OCI-M2 (cell line): Measurements from ENCODE around the gene CSF2.
"Not testable (repeated sequence)": the region's sequence is repeated elsewhere in the genome, so short reads cannot be mapped to it uniquely, and the experiment has no call there.

Source experiments
- DNase-seq: peaks from one replicate; lab custom pipeline; 2025; ENCODE audit not compliant: unreplicated experiment; lab: John Stamatoyannopoulos, UW

CSF2 gene

DNA sequence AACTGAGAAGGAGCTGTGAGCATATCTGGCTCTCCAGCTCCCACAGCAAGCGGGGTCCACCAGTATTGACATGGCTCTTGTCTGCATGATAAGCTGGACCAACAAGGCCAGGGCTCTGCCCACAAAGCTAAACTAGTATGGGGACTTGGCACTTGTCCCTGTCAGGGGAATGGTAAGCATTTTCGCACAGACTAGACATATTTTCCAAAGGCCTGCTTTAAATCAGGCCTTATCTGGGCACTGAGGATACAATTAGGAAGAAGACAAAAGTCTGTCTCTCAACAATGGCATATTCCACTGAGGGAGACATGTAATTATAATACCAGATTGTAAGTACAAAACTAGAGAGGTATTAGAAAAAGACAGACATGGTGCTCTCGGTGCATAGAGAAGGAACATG, 32.1 kb downstream of the CSF2 start:
- DNase-seq: no peak

DNA sequence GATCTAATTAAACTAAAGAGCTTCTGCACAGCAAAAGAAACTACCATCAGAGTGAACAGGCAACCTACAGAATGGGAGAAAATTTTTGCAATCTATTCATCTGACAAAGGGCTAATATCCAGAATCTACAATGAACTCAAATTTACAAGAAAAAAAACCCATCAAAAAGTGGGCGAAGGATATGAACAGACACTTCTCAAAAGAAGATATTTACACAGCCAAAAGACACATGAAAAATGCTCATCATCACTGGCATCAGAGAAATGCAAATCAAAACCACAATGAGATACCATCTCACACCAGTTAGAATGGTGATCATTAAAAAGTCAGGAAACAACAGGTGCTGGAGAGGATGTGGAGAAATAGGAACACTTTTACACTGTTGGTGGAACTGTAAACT, 34.9 kb downstream of the CSF2 start:
- not testable (repeated sequence) for DNase-seq

GRCh38 chr5:132108957-132109356, 35.4 kb downstream of the CSF2 start:
- not testable (repeated sequence) for DNase-seq

GRCh38 chr5:132109494-132110053, 36.0 kb downstream of the CSF2 start:
- no peak for DNase-seq

DNA sequence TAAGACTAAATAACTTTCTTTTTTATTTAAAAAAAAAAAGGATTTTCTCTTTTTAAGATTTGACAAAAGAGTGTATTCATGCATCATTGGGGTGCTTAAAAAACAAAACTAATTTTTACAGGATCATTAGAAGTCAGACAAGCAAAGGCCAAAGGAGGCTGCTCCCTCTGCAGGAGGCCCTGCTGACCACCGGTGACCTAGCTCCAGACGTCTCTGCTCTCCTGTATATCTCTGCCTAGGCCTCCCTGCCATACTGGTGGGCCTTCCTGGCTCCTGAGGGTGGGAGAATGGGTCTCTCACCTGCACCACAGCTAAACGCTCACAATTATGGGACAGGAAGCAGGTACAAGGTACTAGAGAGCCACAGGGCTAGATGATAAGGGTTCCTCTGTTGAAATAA, 36.6 kb downstream of the CSF2 start:
- DNase-seq: no peak

DNA sequence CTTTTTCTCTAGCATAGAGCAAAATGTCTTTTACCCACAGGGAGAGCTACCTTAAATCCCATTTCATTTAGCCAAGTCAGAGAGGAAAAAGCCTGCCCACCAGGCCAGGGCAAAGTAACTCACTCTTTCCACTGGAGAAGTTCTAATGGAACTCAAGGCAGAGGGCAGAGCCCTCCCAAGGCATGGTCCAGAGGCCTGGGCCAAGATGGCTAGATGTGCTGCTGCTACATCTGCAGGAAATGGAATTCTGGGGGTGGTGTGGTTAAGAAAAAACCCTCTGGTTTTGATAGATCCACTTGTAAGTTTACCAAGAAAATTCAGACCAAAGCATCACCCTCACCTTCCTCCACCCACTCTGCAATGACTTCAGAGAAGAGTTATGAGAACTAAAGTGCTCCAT, 37.3 kb downstream of the CSF2 start:
- no peak for DNase-seq

DNA sequence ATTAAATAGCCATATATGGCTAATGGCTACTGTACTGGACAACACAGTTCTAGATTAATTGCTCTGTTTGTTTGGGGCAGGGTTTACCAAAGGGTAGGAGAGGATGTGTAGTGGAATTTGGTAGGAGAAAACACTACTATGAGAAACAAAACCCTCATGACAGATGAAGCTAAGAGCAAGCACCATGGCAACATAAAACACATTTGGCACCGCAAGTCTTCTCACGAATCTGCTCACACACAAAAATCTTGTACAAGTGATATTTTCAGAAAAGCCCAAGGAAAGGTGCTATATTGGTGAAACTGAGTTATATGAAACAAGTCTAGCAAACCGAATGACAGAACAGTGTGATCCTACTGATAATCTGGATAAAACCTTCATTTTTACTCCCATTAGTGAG, 38.5 kb downstream of the CSF2 start:
- no peak for DNase-seq

DNA sequence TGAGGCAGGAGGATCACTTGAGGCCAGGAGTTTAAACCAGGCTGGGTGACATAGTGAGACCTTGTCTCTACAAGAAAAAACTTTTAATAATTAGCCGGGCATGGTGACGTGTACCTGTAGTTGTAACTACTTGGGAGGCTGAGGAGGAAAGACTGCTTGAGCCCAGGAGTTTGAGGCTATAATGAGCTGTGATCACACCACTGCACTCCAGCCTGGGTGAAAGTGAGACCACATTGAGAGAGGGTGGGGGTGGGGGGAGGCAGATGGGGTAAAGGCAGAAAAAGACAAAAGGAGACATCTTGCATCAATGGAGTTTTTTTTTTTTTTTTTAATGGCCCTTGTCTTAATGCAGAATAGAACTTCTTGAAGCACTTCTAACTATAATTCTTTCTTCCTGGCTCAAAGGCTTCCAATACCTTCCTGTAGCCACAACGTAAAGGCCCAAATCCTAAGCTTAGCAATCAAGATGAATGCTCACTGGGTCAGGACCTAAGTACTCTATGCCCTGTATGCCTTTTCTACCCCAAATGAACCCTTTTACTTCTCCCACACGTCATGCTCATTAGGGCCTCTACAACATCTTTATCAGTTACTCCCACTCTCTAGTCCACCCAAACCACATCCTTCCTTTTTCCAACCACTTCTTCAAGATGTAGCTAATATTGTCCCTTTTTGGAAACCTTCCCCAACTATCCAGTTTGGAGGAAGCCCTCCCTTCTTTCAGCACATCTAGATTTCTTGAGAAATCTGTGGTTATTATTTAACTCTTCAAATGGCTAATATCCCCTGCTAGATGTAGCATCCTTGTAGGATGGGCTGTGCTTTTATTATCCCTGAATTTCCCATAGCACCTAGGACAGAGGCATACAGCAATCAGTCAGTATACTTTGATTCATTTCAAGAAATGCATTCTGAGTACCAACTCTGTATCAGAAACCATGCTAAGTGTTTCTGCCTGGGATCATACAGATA, 40.8 kb downstream of the CSF2 start:
- DNase-seq: no peak

DNA sequence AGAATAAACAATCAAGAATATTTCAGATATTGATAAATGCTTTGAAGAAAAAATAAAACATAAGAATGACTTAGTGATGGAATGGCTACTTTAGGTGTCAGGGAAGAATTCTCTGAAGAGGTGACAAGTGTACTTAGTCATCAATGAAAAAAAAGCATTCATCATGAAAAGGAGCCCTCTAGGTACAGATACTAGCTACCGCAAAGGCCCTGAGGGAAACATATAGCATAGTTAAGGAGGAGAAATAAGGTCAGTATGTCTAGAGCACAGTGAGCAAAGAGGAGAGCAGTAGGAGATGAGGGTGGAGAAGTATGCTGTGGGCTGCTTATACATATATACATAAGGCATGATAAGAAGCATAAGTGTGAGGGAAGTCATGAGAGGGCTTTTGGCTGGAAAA, 41.8 kb downstream of the CSF2 start:
- DNase-seq: no peak

DNA sequence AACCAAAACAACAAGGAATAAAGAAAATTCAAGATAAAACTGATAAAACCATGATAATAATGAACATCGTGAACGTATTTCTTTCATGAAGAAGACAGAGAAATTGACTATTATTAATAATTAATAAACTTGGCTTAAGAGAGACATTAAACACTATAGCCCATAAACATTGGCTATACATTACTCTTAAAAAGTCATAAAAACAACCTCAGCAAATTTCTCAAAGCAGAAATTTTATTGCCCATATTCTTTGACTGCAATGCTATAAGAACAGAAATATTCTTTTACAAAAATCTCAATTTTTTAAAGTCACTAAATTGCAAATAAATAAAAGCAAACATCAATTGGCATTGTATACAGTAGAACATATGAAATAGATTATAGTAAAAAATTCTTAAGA, 42.5 kb downstream of the CSF2 start:
- DNase-seq: no peak

DNA sequence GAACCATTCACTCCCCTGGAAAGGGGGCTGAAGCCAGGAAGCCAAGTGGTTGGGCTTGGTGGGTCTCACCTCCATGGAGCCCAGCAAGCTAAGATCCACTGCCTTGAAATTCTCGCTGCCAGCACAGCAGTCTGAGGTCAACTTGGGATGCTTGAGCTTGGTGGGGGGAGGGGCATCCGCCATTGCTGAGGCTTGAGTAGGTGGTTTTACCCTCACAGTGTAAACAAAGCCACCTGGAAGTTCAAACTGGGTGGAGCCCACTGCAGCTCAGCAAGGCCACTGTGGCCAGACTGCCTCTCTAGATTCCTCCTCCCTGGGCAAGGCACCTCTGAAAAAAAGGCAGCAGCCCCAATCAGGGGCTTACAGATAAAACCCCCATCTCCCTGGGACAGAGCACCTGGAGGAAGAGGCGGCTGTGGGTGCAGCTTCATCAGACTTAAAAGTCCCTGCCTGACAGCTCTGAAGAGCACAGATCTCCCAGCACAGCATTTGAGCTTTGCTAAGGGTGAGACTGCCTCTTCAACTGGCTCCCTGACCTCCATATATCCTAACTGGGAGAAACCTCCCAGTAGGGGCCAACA, 43.4 kb downstream of the CSF2 start:
- not testable (repeated sequence) for DNase-seq

- DNase-seq: not testable (repeated sequence)
Measured at GRCh38 chr5:132120717-132121116, 47.1 kb downstream of the CSF2 start.

- not testable (repeated sequence) for DNase-seq
Measured at GRCh38 chr5:132122971-132123370, 49.4 kb downstream of the CSF2 start.

DNA sequence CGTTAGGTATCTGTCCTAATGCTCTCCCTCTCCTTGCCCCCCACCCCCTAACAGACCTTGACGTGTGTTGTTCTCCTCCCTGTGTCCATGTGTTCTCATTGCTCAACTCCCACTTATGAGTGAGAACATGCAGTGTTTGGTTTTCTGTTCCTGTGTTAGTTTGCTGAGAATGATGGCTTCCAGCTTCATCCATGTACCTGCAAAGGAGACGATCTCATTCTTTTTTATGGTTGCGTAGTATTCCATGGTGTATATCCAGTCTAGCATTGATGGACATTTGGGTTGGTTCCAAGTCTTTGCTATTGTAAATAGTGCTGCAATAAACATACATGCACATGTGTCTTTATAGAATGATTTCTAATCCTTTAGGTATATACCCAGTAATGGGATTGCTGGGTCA, 50.0 kb downstream of the CSF2 start:
- DNase-seq: not testable (repeated sequence)
